ENCODE results near the gene B4GALNT1. TPM values are rescaled to one million over a fixed set of nuclear protein-coding genes. Genes with fewer than 3 reads are reported as not detected.

B4GALNT1 gene
- polyA plus RNA-seq, 2 of the 4 experiments (the other 2 are of a cell fraction), result 25.7 to 35.1 TPM

DNA sequence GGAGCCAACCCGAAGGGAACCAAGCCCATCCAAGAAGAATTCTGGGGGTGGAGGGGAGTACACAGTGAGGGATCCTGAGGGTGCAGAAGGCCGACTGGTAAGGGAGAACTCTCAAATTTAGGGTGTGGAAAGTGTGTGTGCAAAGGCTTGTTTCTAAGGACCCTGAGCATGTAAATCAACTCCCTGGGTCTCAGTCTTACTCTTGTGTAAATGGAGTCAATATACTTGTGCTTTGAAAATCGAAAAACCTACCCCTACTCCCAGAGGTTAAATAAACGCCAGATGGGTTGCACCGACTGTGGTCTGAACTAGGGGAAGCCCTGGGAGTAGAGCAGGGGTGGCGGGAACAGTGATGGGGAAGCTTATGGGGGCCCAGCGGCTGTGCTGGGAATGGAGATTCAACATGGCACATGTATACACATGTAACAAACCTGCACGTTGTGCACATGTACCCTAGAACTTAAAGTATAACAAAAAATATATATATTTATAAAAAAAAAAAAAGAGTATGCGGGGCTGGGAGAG, 6.0 kb downstream of the B4GALNT1 start:
- ATAC-seq (no peak), DNase-seq (ENCODE audit: low read depth in 1 of 2, low spot score in 1 of 2) (no peak), FAIRE-seq (no peak)
- WGBS (ENCODE audit: missing lambda C conversion rate), result 83% methylated on average over 9 of the region's 9 CpGs
- Histone ChIP-seq H3K4me2 (no peak overlapping the region), H3K4me3 (no peak overlapping the region), H3K4me1 (peaks cover 6% of the 10 kb centered on the region; the same call in 2 of the 3 replicates), H3K9me3 (no peaks in the 10 kb centered on the region), H3K27ac (no peak overlapping the region)
- ChIA-PET POLR2A (no interaction called here), CTCF (interaction anchor here (0.6 to 5.5 kb wide), 6 partner anchors 11 to 130 kb away, joined by 3 to 62 read pairs (median 4); no protein-coding TSS in a partner anchor)
- TF ChIP-seq EHMT2 (IDR thresholded peaks at IDR 0.05; ENCODE audit: low read depth) (no peak), SREBF2 (IDR thresholded peaks at IDR 0.05) (no peak), HOXB5 (CRISPR knock-in tag; IDR thresholded peaks at IDR 0.05) (no peak), HEYL (CRISPR knock-in tag; IDR thresholded peaks at IDR 0.05) (no peak), CEBPB (IDR thresholded peaks at IDR 0.05) (no peak), ZC3H11A (IDR thresholded peaks at IDR 0.05) (no peak), EP300 (IDR thresholded peaks at IDR 0.05) (no peak), TP53 (CRISPR knock-in tag; IDR thresholded peaks at IDR 0.05) (no peak)
- TF ChIP-seq, protein P1, sequence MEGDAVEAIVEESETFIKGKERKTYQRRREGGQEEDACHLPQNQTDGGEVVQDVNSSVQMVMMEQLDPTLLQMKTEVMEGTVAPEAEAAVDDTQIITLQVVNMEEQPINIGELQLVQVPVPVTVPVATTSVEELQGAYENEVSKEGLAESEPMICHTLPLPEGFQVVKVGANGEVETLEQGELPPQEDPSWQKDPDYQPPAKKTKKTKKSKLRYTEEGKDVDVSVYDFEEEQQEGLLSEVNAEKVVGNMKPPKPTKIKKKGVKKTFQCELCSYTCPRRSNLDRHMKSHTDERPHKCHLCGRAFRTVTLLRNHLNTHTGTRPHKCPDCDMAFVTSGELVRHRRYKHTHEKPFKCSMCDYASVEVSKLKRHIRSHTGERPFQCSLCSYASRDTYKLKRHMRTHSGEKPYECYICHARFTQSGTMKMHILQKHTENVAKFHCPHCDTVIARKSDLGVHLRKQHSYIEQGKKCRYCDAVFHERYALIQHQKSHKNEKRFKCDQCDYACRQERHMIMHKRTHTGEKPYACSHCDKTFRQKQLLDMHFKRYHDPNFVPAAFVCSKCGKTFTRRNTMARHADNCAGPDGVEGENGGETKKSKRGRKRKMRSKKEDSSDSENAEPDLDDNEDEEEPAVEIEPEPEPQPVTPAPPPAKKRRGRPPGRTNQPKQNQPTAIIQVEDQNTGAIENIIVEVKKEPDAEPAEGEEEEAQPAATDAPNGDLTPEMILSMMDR (IDR thresholded peaks at IDR 0.05), result no peak
- TF ChIP-seq, protein P2, sequence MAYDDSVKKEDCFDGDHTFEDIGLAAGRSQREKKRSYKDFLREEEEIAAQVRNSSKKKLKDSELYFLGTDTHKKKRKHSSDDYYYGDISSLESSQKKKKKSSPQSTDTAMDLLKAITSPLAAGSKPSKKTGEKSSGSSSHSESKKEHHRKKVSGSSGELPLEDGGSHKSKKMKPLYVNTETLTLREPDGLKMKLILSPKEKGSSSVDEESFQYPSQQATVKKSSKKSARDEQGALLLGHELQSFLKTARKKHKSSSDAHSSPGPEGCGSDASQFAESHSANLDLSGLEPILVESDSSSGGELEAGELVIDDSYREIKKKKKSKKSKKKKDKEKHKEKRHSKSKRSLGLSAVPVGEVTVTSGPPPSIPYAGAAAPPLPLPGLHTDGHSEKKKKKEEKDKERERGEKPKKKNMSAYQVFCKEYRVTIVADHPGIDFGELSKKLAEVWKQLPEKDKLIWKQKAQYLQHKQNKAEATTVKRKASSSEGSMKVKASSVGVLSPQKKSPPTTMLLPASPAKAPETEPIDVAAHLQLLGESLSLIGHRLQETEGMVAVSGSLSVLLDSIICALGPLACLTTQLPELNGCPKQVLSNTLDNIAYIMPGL (CRISPR knock-in tag; IDR thresholded peaks at IDR 0.05; ENCODE audit: borderline replicate concordance), result no peak
- TF ChIP-seq, protein P3, sequence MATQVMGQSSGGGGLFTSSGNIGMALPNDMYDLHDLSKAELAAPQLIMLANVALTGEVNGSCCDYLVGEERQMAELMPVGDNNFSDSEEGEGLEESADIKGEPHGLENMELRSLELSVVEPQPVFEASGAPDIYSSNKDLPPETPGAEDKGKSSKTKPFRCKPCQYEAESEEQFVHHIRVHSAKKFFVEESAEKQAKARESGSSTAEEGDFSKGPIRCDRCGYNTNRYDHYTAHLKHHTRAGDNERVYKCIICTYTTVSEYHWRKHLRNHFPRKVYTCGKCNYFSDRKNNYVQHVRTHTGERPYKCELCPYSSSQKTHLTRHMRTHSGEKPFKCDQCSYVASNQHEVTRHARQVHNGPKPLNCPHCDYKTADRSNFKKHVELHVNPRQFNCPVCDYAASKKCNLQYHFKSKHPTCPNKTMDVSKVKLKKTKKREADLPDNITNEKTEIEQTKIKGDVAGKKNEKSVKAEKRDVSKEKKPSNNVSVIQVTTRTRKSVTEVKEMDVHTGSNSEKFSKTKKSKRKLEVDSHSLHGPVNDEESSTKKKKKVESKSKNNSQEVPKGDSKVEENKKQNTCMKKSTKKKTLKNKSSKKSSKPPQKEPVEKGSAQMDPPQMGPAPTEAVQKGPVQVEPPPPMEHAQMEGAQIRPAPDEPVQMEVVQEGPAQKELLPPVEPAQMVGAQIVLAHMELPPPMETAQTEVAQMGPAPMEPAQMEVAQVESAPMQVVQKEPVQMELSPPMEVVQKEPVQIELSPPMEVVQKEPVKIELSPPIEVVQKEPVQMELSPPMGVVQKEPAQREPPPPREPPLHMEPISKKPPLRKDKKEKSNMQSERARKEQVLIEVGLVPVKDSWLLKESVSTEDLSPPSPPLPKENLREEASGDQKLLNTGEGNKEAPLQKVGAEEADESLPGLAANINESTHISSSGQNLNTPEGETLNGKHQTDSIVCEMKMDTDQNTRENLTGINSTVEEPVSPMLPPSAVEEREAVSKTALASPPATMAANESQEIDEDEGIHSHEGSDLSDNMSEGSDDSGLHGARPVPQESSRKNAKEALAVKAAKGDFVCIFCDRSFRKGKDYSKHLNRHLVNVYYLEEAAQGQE (IDR thresholded peaks at IDR 0.05), result no peak
- TF ChIP-seq, protein P4, sequence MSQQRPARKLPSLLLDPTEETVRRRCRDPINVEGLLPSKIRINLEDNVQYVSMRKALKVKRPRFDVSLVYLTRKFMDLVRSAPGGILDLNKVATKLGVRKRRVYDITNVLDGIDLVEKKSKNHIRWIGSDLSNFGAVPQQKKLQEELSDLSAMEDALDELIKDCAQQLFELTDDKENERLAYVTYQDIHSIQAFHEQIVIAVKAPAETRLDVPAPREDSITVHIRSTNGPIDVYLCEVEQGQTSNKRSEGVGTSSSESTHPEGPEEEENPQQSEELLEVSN (IDR thresholded peaks at IDR 0.05; ENCODE audit: borderline replicate concordance, low read depth), result no peak
- TF ChIP-seq, protein P5, sequence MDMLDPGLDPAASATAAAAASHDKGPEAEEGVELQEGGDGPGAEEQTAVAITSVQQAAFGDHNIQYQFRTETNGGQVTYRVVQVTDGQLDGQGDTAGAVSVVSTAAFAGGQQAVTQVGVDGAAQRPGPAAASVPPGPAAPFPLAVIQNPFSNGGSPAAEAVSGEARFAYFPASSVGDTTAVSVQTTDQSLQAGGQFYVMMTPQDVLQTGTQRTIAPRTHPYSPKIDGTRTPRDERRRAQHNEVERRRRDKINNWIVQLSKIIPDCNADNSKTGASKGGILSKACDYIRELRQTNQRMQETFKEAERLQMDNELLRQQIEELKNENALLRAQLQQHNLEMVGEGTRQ (IDR thresholded peaks at IDR 0.05), result no peak

DNA sequence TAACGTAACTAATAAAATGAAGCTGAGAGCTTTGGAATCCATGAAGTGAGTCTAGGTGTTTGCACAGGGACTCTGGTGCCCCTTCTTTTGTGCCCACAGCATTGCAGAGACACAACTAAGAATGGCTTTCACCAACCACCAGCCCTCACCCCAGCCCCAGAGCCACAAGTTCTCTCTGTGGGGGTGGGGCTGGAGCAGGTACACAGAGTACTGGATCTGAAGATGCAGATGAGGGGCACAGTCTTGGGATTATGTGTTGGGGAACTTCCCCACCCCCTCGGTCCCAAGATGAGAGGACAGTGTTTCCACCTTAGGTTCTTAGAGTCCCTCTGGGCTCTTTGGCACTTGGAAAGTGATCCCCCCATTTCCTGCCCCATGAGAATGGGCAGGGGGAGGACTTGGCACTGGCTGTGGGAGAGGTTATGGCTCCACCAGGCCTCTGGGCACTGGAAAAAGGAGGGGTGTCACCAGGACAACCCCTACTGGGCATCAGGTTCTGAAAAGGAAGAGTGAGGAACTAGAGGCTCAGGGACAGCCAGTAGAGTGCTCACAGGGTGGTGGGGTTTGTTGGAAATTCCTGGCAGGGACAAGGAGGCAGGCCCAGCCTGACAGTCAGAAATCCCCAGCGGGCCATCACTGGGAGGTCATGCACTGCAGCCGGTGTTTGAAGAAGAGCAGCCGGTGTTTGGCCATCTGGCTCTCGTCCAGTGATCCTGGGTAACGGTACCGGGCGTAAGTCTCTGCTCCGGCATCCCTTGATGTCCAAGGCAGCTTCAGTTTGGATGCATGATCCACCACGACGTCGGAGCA, 6.7 kb downstream of the B4GALNT1 start:
- CTCF ChIA-PET, result interaction anchor here (0.6 to 5.5 kb wide), 8 partner anchors 12 to 131 kb away, joined by 3 to 62 read pairs (median 3); no protein-coding TSS in a partner anchor
- H3K4me2 ChIP-seq, result no peak overlapping the region
- whole genome bisulfite sequencing (ENCODE audit: missing lambda C conversion rate), result 81% methylated on average over 13 of the region's 13 CpGs
- H3K9me3 ChIP-seq, result no peaks in the 10 kb centered on the region
- ATAC-seq (no peak), FAIRE-seq (no peak), DNase-seq (ENCODE audit: low read depth in 1 of 2, low spot score in 1 of 2) (no peak)
- peaks cover 5% of the 10 kb centered on the region; the same call in 1 of the 3 replicates for H3K4me1 ChIP-seq
- no peak overlapping the region for H3K4me3 ChIP-seq
- no peak overlapping the region for H3K27ac ChIP-seq
- POLR2A ChIA-PET, result no interaction called here
- no peak for TF ChIP-seq ZNF302 (CRISPR knock-in tag; IDR thresholded peaks at IDR 0.05)
- TF ChIP-seq GATA3 (IDR thresholded peaks at IDR 0.05; ENCODE audit: borderline replicate concordance), result no peak
- TF ChIP-seq HDAC2 (IDR thresholded peaks at IDR 0.05), result no peak
- TF ChIP-seq, protein P6, sequence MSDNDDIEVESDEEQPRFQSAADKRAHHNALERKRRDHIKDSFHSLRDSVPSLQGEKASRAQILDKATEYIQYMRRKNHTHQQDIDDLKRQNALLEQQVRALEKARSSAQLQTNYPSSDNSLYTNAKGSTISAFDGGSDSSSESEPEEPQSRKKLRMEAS (IDR thresholded peaks at IDR 0.05), result no peak
- TF ChIP-seq RCOR1 (IDR thresholded peaks at IDR 0.05; ENCODE audit: low read depth, low read length), result no peak
- TF ChIP-seq, protein P7, sequence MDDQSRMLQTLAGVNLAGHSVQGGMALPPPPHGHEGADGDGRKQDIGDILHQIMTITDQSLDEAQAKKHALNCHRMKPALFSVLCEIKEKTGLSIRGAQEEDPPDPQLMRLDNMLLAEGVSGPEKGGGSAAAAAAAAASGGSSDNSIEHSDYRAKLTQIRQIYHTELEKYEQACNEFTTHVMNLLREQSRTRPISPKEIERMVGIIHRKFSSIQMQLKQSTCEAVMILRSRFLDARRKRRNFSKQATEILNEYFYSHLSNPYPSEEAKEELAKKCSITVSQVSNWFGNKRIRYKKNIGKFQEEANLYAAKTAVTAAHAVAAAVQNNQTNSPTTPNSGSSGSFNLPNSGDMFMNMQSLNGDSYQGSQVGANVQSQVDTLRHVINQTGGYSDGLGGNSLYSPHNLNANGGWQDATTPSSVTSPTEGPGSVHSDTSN (IDR thresholded peaks at IDR 0.05), result no peak
- no peak for TF ChIP-seq ESRRA (IDR thresholded peaks at IDR 0.05; ENCODE audit: borderline replicate concordance, low read length)
- no peak for TF ChIP-seq SMC3 (IDR thresholded peaks at IDR 0.05)
- TF ChIP-seq, protein P3 (IDR thresholded peaks at IDR 0.05), result no peak

Measured in A549 (cell line).